HEK293 (cell line): Measurements from ENCODE around the gene KBTBD8.

Experiments used
- CTCF ChIP-seq: fragments of 450-650 bp; formaldehyde crosslinking; IDR thresholded peaks from 2 replicates; pipeline ENCODE4 v1.5.1; 2016; ENCODE audit warnings: missing biosample characterization, missing genetic modification characterization
- MYNN ChIP-seq: fragments of 450-650 bp; formaldehyde crosslinking; IDR thresholded peaks from 2 replicates; pipeline ENCODE4 v1.5.1; 2016; ENCODE audit warnings: missing biosample characterization, missing genetic modification characterization, borderline replicate concordance
- ZNF157 ChIP-seq: fragments of 450-650 bp; formaldehyde crosslinking; IDR thresholded peaks from 2 replicates; pipeline ENCODE4 v1.5.1; 2016; ENCODE audit warnings: missing biosample characterization, missing genetic modification characterization
- ZNF558 ChIP-seq: fragments of 450-650 bp; formaldehyde crosslinking; IDR thresholded peaks from 2 replicates; pipeline ENCODE4 v1.5.1; 2016; ENCODE audit warnings: missing biosample characterization, missing genetic modification characterization
- ZSCAN18 ChIP-seq: fragments of 450-650 bp; formaldehyde crosslinking; IDR thresholded peaks from 2 replicates; pipeline ENCODE4 v1.5.1; 2016; ENCODE audit warnings: missing biosample characterization, missing genetic modification characterization

GRCh38 chr3:67048067-67048714 is 50.1 kb downstream of the KBTBD8 start:
- no peak for TF ChIP-seq MYNN (tag by site-specific recombination)
- no peak for TF ChIP-seq CTCF
- no peak for TF ChIP-seq ZSCAN18 (tag by site-specific recombination)
- TF ChIP-seq ZNF558 (tag by site-specific recombination), result no peak
- TF ChIP-seq ZNF157, result no peak
